ENCODE results near the gene C8G. TPM values are rescaled to one million over a fixed set of nuclear protein-coding genes. Genes with fewer than 3 reads are reported as not detected.
A peak's percentile ranks its signal among the peaks of the same experiment; 100 is the strongest.

Gene C8G
- total and polyA plus RNA-seq, 2 of the 13 experiments (the other 11 are each of a cell fraction or from before 2014, with no cell fraction given), result 4.9 to 12.8 TPM

DNA sequence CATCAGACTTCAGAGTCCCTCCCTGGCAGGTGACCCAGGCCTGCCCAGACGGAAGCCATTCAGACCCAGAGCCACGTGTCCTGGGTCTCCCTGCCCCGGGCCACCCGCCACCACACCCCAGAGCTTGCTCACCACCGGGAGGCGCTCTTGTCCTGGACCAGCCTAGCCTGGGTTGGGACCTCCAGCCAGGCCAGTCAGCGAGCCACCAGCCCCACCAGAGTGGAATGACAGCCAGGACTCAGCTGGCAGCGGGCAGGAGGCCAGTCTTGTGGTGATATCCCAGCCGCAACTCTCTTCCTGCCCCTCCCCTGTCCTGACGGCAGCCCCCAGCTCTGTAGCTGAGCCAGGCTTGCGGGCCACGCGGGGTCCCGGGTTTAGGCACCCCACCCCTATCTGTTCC lies 30.6 kb downstream of the C8G start (continued):
- no peak for TF ChIP-seq PHF5A (CRISPR knock-in tag; IDR thresholded peaks at IDR 0.05; ENCODE audit: low read depth, unreplicated experiment)
- TF ChIP-seq, protein P1, sequence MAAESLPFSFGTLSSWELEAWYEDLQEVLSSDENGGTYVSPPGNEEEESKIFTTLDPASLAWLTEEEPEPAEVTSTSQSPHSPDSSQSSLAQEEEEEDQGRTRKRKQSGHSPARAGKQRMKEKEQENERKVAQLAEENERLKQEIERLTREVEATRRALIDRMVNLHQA (CRISPR knock-in tag; IDR thresholded peaks at IDR 0.05), result no peak
- no peak for TF ChIP-seq YY1 (IDR thresholded peaks at IDR 0.05; ENCODE audit: insufficient read depth, insufficient replicate concordance, low read depth, low read length)
- TF ChIP-seq SRY (CRISPR knock-in tag; IDR thresholded peaks at IDR 0.05), result no peak
- TF ChIP-seq ZFYVE20 (CRISPR knock-in tag; IDR thresholded peaks at IDR 0.05; ENCODE audit: borderline replicate concordance, low read depth), result no peak
- no peak for TF ChIP-seq NFE2L1 (CRISPR knock-in tag; IDR thresholded peaks at IDR 0.05; ENCODE audit: borderline replicate concordance)
- TF ChIP-seq, protein P2, sequence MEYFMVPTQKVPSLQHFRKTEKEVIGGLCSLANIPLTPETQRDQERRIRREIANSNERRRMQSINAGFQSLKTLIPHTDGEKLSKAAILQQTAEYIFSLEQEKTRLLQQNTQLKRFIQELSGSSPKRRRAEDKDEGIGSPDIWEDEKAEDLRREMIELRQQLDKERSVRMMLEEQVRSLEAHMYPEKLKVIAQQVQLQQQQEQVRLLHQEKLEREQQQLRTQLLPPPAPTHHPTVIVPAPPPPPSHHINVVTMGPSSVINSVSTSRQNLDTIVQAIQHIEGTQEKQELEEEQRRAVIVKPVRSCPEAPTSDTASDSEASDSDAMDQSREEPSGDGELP (IDR thresholded peaks at IDR 0.05; ENCODE audit: borderline replicate concordance, low read depth), result no peak; the same call in 1 of the 2 replicates
- TF ChIP-seq, protein P3, sequence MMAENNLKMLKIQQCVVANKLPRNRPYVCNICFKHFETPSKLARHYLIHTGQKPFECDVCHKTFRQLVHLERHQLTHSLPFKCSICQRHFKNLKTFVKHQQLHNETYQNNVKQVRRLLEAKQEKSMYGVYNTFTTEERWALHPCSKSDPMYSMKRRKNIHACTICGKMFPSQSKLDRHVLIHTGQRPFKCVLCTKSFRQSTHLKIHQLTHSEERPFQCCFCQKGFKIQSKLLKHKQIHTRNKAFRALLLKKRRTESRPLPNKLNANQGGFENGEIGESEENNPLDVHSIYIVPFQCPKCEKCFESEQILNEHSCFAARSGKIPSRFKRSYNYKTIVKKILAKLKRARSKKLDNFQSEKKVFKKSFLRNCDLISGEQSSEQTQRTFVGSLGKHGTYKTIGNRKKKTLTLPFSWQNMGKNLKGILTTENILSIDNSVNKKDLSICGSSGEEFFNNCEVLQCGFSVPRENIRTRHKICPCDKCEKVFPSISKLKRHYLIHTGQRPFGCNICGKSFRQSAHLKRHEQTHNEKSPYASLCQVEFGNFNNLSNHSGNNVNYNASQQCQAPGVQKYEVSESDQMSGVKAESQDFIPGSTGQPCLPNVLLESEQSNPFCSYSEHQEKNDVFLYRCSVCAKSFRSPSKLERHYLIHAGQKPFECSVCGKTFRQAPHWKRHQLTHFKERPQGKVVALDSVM (CRISPR knock-in tag; IDR thresholded peaks at IDR 0.05), result no peak
- peak; percentile 78; the same call in 1 of the 2 replicates for TF ChIP-seq RAD21 (CRISPR knock-in tag; IDR thresholded peaks at IDR 0.05)
- TF ChIP-seq MAZ (IDR thresholded peaks at IDR 0.05; ENCODE audit: borderline replicate concordance, low read depth, low read length), result 0 out of 2 replicates have a peak, but pooled peaks have one; percentile 12
- TF ChIP-seq MAZ (CRISPR knock-in tag; IDR thresholded peaks at IDR 0.05; ENCODE audit: low read depth), result no peak
- TF ChIP-seq SIN3A (IDR thresholded peaks at IDR 0.05; ENCODE audit: borderline replicate concordance, low read depth, low read length), result no peak
- no peak for TF ChIP-seq HMG20A (CRISPR knock-in tag; IDR thresholded peaks at IDR 0.05; ENCODE audit: borderline replicate concordance)
- TF ChIP-seq MLLT10 (CRISPR knock-in tag; IDR thresholded peaks at IDR 0.05), result no peak
- TF ChIP-seq JUN (CRISPR knock-in tag; IDR thresholded peaks at IDR 0.05), result no peak
- TF ChIP-seq ZNF432 (CRISPR knock-in tag; IDR thresholded peaks at IDR 0.05; ENCODE audit: borderline replicate concordance), result no peak
- no peak for TF ChIP-seq ZMAT3 (CRISPR knock-in tag; conservative IDR thresholded peaks at IDR 0.05)
- TF ChIP-seq, protein P4, sequence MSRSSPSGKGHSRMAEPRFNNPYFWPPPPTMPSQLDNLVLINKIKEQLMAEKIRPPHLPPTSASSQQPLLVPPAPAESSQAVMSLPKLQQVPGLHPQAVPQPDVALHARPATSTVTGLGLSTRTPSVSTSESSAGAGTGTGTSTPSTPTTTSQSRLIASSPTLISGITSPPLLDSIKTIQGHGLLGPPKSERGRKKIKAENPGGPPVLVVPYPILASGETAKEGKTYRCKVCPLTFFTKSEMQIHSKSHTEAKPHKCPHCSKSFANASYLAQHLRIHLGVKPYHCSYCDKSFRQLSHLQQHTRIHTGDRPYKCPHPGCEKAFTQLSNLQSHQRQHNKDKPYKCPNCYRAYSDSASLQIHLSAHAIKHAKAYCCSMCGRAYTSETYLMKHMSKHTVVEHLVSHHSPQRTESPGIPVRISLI (CRISPR knock-in tag; IDR thresholded peaks at IDR 0.05; ENCODE audit: borderline replicate concordance), result no peak
- TF ChIP-seq NFYC (CRISPR knock-in tag; IDR thresholded peaks at IDR 0.05), result no peak
- TF ChIP-seq, protein P5, sequence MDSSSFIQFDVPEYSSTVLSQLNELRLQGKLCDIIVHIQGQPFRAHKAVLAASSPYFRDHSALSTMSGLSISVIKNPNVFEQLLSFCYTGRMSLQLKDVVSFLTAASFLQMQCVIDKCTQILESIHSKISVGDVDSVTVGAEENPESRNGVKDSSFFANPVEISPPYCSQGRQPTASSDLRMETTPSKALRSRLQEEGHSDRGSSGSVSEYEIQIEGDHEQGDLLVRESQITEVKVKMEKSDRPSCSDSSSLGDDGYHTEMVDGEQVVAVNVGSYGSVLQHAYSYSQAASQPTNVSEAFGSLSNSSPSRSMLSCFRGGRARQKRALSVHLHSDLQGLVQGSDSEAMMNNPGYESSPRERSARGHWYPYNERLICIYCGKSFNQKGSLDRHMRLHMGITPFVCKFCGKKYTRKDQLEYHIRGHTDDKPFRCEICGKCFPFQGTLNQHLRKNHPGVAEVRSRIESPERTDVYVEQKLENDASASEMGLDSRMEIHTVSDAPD (CRISPR knock-in tag; IDR thresholded peaks at IDR 0.05), result no peak
- no peak for TF ChIP-seq DNMT1 (CRISPR knock-in tag; IDR thresholded peaks at IDR 0.05)
- TF ChIP-seq TCF12 (IDR thresholded peaks at IDR 0.05), result no peak
- no peak for TF ChIP-seq TCF12 (CRISPR knock-in tag; IDR thresholded peaks at IDR 0.05)
- no peak for TF ChIP-seq NR2F6 (IDR thresholded peaks at IDR 0.05)
- TF ChIP-seq NR2F6 (CRISPR knock-in tag; IDR thresholded peaks at IDR 0.05), result no peak
- TF ChIP-seq ELF4 (CRISPR knock-in tag; IDR thresholded peaks at IDR 0.05; ENCODE audit: borderline replicate concordance), result no peak
